ENCODE data around the gene CLK3. TPM values are rescaled to one million over a fixed set of nuclear protein-coding genes. Genes with fewer than 3 reads are reported as not detected.

The CLK3 gene
- total RNA-seq, 2 experiments from 2014 or later = 86.5 to 109 TPM

DNA sequence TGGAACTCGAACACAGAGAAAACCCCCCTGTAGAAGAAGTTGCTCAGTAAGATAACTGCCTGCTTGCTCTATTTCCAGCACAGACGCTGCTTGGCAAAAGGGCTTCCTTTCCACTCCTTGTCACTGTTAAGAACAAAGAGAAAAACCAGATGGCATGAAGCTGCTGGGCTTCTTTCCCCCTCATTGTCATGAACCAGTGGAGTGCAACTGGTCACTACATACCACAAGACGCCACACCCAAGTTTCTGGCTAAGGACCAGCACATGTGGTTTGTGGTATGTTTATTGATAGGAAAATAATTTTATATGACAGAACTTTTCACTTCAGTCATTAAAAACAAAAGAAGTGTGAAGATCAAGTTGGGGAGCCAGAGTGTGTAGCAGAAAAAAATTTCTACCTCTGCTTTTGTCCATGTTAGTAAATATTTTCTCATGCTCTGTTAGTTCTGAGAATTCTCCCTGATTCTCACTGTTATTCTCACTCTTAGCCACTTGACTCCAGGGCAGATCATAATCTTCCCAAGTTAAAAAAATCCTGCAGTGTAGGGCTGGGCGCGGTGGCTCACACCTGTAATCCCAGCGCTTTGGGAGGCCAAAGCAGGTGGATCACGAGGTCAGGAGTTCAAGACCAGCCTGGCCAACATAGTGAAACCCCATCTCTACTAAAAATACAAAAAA lies 37.9 kb downstream of the CLK3 start:
- intact Hi-C loops (cut with micrococcal nuclease; ENCODE audit: unreplicated experiment) = no loop called here
- Histone ChIP-seq H3K9me3 (ENCODE audit: low read length) (no peaks in the 10 kb centered on the region), H3K9me2 (ENCODE audit: insufficient read depth, low read length) (no peaks in the 10 kb centered on the region), H3K36me3 (ENCODE audit: insufficient read depth, low read length) (peaks cover 57% of the 10 kb centered on the region), H3K4me3 (ENCODE audit: low read depth, low read length, poor library complexity, severe bottlenecking) (no peak overlapping the region), H4K20me1 (ENCODE audit: insufficient read depth, low read length) (no peaks in the 10 kb centered on the region), H3K79me2 (ENCODE audit: insufficient read depth, low read depth, low read length) (no peaks in the 10 kb centered on the region), H2AFZ (ENCODE audit: low read length) (no peak overlapping the region), H3K4me2 (ENCODE audit: low read length) (no peak overlapping the region), H3K27ac (ENCODE audit: low read depth, low read length, poor library complexity, severe bottlenecking) (no peak overlapping the region), H3K4me1 (ENCODE audit: insufficient read depth, low read length, poor library complexity, severe bottlenecking) (no peaks in the 10 kb centered on the region)
- POLR2A ChIA-PET = interaction anchor here (0.5 kb wide), 1 partner anchor 9 kb away, joined by 3 read pairs; no protein-coding TSS in a partner anchor
- TF ChIP-seq EZH2phosphoT487 (IDR thresholded peaks at IDR 0.05; ENCODE audit: borderline replicate concordance, low read depth, low read length) (no peak), CTCF (conservative IDR thresholded peaks at IDR 0.05; ENCODE audit: low read length) (no peak)
- peak; percentile 26 for DNase-seq (ENCODE audit: low spot score)
- TSS peak; percentile 41 for BruUV-seq (replicated peaks)
- CTCF ChIA-PET (ENCODE audit: unreplicated experiment) = no interaction called here

GRCh38 chr15:74655424-74655823 lies 39.8 kb downstream of the CLK3 start:
- H3K36me3 ChIP-seq (ENCODE audit: insufficient read depth, low read length) = peaks cover 50% of the 10 kb centered on the region
- no peaks in the 10 kb centered on the region for H3K79me2 ChIP-seq (ENCODE audit: insufficient read depth, low read depth, low read length)
- no peak overlapping the region for H2AFZ ChIP-seq (ENCODE audit: low read length)
- no peak for DNase-seq (ENCODE audit: low spot score)
- H3K9me2 ChIP-seq (ENCODE audit: insufficient read depth, low read length) = no peaks in the 10 kb centered on the region
- no peaks in the 10 kb centered on the region for H3K4me1 ChIP-seq (ENCODE audit: insufficient read depth, low read length, poor library complexity, severe bottlenecking)
- no peak overlapping the region for H3K27ac ChIP-seq (ENCODE audit: low read depth, low read length, poor library complexity, severe bottlenecking)
- no peak for TF ChIP-seq CTCF (conservative IDR thresholded peaks at IDR 0.05; ENCODE audit: low read length)
- TF ChIP-seq EZH2phosphoT487 (IDR thresholded peaks at IDR 0.05; ENCODE audit: borderline replicate concordance, low read depth, low read length) = no peak
- H4K20me1 ChIP-seq (ENCODE audit: insufficient read depth, low read length) = no peaks in the 10 kb centered on the region
- BruUV-seq (replicated peaks) = no TSS peak
- ChIA-PET CTCF (ENCODE audit: unreplicated experiment) (interaction anchor here (0.5 kb wide), 1 partner anchor 330 kb away, joined by 4 read pairs; no protein-coding TSS in a partner anchor), POLR2A (no interaction called here)
- intact Hi-C loops (cut with micrococcal nuclease; ENCODE audit: unreplicated experiment) = no loop called here
- no peak overlapping the region for H3K4me2 ChIP-seq (ENCODE audit: low read length)
- no peaks in the 10 kb centered on the region for H3K9me3 ChIP-seq (ENCODE audit: low read length)
- H3K4me3 ChIP-seq (ENCODE audit: low read depth, low read length, poor library complexity, severe bottlenecking) = no peak overlapping the region

GRCh38 chr15:74656935-74657535 lies 41.4 kb downstream of the CLK3 start:
- TF ChIP-seq EZH2phosphoT487 (IDR thresholded peaks at IDR 0.05; ENCODE audit: borderline replicate concordance, low read depth, low read length) = no peak
- no peak for TF ChIP-seq CTCF (conservative IDR thresholded peaks at IDR 0.05; ENCODE audit: low read length)
- no peaks in the 10 kb centered on the region for H3K4me1 ChIP-seq (ENCODE audit: insufficient read depth, low read length, poor library complexity, severe bottlenecking)
- H4K20me1 ChIP-seq (ENCODE audit: insufficient read depth, low read length) = no peaks in the 10 kb centered on the region
- no peaks in the 10 kb centered on the region for H3K9me2 ChIP-seq (ENCODE audit: insufficient read depth, low read length)
- H3K4me3 ChIP-seq (ENCODE audit: low read depth, low read length, poor library complexity, severe bottlenecking) = no peak overlapping the region
- POLR2A ChIA-PET = no interaction called here
- H3K36me3 ChIP-seq (ENCODE audit: insufficient read depth, low read length) = peaks cover 43% of the 10 kb centered on the region
- DNase-seq (ENCODE audit: low spot score) = no peak
- no peaks in the 10 kb centered on the region for H3K79me2 ChIP-seq (ENCODE audit: insufficient read depth, low read depth, low read length)
- no TSS peak for BruUV-seq (replicated peaks)
- H3K4me2 ChIP-seq (ENCODE audit: low read length) = no peak overlapping the region
- intact Hi-C loops (cut with micrococcal nuclease; ENCODE audit: unreplicated experiment) = no loop called here
- H3K27ac ChIP-seq (ENCODE audit: low read depth, low read length, poor library complexity, severe bottlenecking) = no peak overlapping the region
- no peak overlapping the region for H2AFZ ChIP-seq (ENCODE audit: low read length)
- CTCF ChIA-PET (ENCODE audit: unreplicated experiment) = no interaction called here
- H3K9me3 ChIP-seq (ENCODE audit: low read length) = no peaks in the 10 kb centered on the region

All from OCI-LY7 (cell line).